GM18520 (cell line): Measurements from ENCODE around the gene PAMR1.

Source experiments
- ATAC-seq: cut with Tn5 transposase; IDR thresholded peaks from one replicate; pipeline ENCODE4 v1.9.1; 2021; ENCODE audit not compliant: unreplicated experiment

Gene PAMR1

DNA sequence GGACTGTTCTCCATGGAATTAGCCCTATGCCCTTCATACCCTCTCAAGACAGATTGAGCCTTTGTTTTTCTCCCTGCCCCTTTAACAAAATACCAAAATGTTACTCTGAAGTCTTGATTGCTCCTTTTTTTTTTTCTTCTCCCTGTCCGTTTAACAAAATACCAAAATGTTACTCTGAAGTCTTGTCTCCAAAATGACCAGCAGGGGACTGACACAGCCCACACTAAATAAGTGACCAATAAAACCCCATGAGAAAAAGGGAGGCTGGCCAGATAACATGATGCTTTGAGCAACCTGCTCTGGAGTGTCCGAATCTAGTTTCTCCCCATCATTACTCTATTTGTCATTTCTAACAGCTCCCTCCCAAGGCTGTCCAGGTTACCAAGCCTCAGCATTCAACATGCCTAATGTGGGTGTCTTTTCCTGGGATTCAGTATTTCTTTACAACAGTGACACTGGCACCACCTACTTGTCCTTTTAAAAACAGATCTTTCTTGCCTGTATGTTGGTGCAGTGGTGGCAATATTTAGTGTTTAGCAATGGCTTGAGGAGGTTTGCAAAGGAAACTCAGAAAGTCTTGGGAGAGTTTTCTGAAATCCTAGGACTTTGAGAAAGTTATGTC, 63.4 kb downstream of the PAMR1 start:
- ATAC-seq = no peak

DNA sequence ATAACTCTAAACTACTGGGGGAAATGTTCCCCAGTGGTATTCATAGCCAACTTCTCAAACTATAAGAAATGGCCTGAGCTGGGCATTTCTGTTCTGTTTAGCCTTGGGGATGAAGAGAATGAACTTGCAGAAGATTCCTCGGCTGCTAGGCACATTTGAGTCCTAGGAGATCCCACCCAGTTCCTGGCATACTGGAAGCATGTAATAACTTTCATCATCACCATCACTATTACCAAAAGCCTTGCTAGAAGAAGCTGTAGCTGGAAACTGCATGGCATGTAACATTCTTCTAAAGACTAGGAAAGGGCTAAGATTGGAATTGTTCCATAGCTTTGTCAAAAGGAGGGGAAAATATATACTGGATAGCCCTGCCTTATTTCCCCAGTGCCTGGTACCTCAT, 65.9 kb downstream of the PAMR1 start:
- no peak for ATAC-seq

DNA sequence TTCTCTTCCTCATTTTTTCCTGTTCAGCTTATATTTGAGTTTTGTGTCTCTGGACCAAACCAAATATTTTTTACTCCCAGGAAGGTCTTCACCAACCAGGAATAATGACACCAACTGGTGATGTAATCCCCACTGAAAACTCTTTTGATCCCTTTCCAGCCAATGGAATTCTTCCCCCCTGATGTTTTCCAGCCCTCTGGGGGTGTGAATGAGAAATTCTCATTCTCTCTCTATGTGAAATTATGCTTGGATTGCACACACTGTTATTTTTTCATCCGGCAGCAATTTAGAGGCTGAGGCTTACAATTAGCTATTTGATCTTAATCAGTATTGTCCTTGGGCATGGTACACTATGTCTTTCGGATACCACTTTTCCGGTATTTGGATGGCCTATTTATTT, 66.6 kb downstream of the PAMR1 start:
- no peak for ATAC-seq

DNA sequence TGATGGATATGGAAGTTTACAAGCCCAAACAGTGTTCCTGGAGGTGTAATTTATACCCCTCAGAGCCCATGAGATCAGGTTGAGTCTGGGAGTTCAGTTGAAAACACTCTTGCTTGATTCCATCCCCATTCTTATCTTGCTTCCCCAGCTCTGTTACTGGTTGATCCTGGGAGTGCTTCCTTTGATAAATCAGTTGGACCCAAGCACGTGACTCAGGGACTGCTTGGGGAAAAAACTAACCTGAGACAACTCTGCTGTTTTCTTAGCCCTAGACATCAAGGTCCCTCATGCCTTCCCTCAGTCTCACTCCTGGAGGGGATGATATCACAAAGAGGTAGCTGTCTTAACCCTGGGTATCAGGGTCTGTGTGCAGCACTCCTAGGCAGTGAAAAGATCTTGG, 71.1 kb downstream of the PAMR1 start:
- ATAC-seq = no peak

DNA sequence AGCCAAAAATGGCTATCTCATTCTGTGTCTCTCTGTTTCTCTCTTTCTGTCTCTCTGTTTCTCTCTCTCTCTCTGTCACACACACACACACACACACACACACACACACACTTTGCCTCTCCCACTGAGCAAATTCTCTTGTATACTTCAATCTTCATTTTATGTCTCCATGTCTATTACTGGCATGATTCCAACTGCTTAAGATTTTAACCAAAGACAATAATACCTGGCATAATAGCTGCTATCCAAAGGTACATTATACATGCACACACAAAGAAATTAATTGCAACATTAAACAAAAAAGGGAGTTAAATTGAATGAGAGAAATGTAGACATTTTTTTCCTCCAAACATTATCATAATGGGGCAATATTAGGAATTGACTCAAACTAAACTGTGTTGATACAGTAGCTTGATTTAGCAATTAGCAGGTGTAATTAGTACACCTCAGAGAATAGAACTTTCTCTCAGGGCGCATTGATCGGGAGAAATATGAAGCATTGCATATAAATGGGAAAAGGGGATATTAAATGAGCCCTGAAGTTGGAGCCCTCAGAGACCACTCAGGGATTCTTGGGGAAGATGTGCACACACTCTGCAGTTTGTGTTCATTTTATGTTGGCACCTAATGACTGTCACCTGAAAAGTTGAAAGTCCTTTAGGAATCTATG, 88.7 kb downstream of the PAMR1 start:
- no peak for ATAC-seq

DNA sequence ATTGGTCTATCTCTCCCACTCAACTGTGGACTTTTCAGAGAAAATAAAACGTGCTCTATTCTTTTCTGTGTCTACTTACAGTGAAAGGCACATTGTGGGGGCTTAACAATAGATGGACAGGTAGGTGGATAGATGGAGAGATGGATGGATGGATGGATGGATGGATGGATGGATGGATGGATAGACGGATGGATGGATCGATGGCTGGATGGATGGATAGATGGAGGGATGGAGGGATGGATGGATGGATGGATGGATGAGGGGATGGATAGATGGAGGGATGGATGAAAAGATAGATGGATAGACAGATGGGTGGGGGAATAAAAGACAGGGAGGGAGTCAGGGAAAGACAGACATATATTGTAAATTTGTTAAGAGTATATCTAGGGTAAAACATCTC, 91.8 kb downstream of the PAMR1 start:
- ATAC-seq = no peak

DNA sequence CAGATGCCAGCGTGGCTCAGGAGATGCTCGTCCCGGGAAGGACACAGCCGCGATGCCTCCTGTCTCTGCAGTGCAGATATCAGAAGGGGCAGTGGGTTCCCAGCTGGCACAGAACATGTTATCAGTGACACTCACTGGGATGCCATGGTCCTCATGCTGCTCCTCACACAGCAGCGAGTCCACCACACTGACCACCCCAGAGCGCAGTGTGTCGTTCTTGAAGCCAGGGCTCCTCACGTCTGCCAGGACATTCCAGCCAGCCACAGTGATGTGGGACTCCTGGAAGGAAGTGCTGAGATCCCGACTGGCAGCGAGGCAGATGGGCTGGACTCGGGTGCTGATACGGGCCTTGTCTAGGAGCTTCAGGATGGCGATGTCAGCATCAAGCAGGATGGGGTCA, 93.0 kb downstream of the PAMR1 start:
- ATAC-seq = no peak

DNA sequence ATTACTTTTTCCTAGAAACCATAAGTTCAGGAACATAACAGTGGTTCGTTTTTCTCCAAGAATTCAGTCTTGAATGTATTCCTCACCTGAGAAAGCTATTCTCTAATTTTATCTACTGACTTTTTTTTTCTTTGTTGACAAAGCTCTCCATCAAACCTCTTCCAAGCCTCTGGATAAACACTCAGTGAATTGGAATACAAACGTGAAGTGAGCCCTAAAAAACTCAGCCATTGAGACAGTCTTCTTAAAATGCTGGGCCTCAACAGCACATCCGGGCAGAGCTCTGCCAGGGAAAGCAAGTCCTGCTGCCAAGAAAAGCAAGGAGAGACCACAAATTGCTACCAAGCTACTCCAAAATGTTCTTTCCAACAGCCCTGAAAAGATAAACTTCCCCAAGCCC, 98.3 kb downstream of the PAMR1 start:
- no peak for ATAC-seq

DNA sequence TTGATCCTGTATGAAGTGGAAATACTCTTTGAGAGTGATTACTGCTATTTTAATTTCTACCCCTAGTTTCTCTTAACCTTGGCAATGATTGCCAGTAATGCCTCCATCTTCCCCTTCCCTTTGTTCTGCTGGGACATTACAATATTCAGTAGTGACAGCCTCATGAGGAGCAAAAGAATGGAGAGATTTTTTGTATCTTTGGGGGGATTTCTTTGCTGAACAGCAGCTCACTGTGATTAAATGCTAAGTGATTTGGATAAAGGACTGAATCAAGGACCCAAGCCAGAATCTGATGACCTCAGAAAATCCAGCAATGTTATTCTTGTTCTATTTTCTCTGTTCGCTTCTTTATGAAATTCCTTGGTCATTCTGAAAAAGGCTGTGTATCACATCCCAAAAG, 99.1 kb downstream of the PAMR1 start:
- no peak for ATAC-seq

DNA sequence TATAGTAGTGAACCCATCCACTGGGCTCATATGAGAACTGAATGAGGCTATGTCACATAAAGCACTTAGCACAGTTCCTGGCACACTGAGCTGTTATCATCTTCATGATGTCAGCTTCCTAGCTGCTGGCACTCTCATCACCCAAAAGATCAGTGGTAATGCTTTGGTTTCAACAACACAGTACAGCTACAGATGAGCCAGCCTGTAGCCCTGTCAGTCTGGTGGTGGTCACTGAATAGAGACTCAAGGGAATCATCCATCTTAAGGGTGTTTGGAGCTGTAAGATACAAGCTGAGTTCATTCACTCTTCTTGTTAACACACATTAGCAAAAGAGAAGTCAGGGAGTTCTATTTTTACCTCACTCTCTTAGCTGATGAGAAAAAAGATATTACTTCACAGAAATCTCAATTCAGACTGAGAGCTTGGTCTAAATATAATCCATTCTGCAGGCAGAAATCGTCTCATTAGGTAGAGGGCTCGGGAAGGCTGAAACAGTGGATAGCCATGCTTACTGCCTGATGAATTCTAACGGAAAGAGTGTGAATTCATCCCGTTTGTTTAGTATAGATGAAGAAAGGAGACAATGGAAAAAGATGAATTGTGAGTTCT, 99.7 kb downstream of the PAMR1 start:
- no peak for ATAC-seq

DNA sequence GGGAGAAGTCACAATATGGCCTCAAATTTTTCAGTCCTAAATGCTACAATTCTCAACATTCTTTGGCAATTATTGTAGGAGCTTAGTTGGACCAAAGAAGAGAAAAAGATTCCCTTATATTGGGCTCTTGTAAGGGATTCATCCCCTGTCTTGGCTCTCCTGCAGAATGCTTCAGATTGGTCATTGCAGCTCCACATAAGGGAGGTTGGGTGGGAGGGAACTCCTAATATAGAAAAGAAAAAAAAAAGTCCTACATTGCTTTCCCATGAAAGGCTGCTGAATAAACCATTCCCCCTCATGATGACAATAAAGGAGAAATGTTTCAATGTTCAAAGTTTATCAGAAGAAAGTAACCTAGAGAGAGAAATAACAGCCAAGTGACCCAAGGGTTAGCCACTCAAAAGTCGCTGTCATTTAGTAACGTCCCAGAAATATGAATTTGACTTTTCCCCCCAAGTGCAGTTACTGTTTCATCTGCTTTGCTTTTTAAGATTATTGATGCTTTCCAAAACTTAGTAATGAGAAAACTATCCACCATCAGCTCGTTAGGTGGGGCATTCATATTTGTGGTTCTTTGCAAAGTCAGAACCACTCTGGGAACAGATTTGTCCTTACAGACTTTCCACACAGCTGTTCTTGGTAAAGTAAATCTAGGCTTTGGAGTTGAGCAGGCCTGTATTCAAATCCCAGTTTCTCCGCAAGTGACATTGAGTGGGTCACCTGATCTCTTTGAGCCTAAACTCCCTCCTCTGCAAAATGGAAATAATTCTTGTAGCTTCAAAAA, 101.1 kb downstream of the PAMR1 start:
- no peak for ATAC-seq

DNA sequence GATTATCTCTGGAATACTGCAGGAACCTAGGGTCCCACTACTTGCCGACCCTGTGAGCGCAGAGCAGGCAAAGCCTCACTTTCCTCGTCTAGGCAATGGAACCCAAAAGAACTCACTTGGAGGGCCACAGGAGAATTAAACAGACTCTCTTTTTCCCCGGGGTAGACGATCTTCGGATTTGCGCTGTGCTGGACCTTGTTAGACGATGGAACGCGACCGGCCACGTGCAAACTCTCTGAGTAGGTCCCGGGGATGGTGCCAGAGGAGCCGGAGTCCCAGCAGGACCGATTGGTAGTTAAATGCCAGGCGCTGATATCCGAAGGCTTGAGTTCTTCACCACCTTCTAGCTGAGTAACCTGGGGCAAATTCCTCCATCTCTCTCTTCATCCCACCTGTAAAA, 105.0 kb downstream of the PAMR1 start:
- ATAC-seq = no peak

DNA sequence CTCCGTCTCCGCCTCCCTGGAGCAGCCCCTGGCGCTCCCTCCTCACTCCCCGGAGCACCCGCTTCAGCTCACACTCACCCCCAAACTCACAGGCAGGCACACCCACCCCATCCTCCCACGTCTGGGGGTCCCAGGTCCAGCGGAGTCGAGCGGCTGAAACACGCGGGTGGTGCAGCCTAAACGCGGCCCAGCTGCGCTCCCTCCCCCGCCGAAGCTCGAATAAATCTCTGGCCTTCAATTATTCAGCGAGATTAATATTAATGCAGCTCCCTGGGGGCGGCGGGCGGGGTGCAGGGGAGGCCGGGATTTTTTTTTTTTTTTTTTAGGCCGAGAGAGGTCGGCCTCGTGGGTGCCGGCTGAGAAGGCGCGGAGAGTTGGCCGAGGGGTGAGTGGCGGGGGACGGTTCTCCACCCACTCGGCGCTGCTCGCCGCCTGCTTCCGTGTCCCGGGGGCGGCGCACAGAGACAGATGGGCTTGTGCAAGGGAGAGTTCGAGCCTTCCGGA, 105.5 kb downstream of the PAMR1 start:
- no peak for ATAC-seq

DNA sequence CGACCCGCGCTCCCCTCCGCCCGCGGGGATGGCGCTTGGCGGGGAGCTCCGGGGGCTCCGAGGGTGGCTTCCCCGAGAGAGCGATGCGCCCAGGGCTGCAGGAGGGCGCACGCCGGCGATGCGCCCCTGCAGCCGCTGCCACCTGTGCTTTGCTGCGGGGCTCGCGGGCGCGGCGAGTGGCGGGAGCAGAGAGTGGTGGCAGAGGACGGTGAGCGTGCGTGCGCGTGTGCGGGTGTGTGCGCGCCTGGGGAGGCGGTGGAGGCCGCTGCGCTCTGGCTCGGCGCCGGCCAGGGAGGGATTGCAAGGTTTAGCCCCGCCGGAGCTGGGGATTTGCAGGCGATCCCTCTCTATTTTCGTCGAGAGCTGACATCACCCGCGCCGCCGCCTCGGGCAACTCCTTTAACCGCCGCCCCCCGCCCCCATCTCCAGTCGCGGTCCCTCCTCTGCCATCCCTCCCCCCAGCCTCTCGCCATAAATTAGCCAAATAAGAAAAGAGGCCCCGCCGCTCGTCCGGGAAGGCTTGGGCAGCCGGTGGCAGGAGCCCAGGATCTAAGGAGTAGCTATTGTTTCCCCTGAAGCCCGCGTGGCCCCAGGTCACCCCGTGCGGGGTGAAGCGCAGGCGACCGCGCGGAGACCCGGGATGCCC, 106.1 kb downstream of the PAMR1 start, which contains the start of gene SLC1A2:
Gene SLC1A2, minus strand, starts transcription at position 375 of the 646 bp plus-strand sequence. CDS start 592 bp downstream, outside the sequence.
- ATAC-seq = no peak

DNA sequence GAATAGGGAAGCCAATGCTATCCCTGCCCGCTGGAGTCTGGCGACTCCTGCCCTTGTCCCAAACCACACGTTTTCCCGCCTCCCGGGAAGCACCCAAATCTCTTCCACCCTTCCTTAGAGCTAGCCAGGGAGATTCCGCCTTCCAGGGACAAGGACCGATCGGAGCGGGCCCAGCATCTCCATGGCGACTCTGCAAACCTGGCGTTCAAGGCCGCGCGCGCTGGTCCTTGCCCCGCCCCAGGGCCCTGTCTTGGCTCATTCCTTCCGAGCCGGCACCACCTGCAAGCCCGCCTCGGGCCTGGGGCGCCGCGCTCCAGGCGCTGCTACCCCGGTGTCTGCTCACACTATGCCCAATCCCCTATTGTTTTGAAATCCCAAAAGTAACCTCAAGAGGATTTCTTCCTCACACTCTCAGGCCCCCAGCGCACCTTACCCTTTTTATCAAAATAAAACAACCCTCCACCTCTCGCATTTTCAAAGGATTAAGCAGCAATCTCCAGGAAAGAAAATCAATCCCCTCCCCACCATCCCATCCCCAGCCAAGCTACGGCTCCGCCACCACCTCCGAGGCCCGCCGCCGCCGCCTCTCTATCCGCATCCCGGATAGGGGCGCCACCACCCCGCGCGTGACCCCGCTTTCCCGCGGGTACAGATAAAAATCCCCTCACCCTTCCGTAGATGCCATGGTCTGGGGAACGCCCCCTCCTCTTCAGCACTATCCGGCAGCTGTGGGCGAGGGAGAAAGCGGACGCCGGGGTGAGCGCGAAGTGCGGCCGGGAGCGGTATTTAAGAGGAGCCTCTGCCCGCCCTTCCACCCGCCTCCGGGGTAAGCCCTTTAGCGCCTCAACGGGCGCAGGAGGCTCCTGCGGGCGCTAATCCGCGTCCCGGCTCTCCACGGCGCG, 106.9 kb downstream of the PAMR1 start:
- ATAC-seq = no peak

DNA sequence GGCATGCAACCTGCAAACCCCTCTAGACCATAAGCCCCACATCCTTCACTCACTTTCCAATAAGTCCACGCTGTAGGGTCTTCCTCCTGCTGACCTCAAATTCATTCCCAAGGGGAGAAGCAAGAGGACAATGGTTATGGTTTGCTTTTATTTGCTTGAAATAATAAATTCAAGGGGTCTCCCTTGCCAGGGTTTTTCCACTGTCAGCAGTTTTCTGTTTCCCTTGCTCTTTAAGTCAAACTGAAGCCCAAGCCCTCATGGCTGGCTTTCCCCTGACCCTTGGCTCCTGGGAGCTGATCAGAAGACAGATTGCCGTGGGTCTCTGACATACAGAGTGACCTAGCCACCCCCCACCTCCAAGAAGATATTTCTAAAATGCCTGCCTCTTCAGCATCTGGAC, 109.9 kb downstream of the PAMR1 start:
- no peak for ATAC-seq

DNA sequence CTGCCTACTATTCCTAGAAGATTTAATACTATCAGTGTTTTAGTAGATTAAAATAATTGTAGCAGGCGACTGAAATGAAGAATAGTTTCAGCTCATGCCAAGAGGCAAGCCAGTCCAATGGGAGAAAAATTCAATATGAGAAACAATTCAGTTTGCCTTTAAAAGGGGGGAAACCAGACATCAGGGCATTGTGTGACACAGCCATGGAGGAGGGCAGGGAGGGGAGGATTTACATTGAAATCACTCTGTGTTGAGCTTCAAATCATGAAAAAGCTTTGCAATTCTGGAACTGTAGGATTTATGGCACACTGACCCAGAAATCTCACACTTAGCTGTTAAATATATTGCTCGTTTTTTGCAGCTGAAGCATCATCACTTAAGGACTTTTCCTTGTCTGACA, 110.6 kb downstream of the PAMR1 start:
- no peak for ATAC-seq

DNA sequence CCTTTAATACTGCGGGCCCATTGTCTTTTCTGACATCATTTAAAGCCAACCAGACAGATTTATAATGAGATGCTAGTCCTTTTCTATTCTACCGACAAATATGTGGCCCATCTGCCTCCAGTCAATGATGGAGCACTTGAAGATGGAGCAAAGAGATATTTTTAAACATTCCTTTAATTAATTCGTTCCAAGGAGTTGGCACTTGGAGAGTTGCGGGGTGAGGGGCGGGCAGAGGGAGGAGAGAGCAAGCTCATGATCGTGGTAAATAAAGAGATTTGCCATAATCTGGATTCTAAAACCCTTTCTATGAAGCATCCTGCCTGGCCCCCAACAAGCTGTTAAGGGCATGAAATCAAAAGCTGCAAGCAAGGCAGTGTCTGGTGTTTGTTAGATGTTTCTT, 111.1 kb downstream of the PAMR1 start:
- no peak for ATAC-seq

DNA sequence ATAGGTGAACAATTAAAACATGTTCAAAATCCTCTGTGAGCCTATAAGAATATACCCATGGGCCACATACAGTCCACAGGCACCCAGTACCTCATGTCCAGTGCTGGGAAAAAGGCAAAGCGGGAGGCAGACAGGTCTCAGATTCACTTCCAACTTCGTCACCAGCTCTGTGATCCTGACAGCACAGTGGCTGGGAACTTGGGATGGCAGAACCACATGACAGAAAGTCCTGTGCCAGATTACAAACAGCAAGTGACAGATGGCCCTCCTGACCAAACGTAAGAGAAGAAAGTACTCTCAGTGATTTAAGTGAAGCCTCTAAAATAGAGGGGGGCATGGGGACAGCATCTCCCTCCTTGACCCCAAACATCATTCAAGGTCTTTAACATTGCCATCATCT, 111.8 kb downstream of the PAMR1 start:
- no peak for ATAC-seq

DNA sequence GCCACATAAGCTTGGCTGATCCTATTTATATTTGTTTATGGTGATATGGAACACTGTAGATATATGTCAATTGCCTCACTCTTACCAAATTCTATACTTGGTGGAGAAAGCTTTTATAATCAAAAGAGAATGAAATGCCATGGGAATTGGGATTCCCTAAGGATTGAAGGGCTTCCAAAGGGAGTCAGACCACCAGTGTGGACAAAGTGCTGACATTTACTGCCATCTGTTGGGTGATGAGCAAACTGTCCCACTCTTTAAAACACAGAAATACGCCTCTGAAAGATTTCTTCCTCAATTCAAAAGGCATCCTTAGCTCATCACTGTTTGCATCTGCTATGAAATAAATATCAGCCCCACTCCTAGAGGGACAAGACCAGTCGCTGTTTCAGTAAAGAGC, 113.1 kb downstream of the PAMR1 start:
- no peak for ATAC-seq
